ENCODE results near the gene MND1. TPM values are rescaled to one million over a fixed set of nuclear protein-coding genes. Genes with fewer than 3 reads are reported as not detected.

Gene MND1
- total and polyA plus RNA-seq, 11 donors = 0.27 to 1.3 (median 0.40) TPM; not detected in 6

DNA sequence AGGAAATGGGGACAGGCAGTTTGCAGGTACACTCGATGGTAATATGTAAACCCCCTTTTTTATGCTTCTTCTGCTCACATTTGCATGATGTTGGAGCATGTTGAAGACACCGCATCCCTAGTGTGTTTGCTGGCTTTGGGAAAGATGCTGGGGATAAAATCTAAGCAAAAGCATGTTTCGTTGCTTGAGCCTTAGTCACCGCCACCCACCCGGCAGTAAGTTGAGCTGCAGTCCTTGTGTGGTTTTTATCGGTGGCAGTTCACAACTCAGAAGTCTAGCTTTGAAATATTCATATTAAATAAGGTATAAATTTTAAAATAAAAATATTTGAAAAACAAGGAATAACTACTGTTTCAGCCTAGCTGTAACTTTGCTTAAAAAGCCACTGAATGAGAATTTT lies 21.7 kb upstream of the MND1 start:
- 78 to 84% (median 82%) methylated on average over 6 of the region's 6 CpGs for WGBS, 4 donors
- H3K27ac ChIP-seq = no peak overlapping the region
- H3K36me3 ChIP-seq = peaks cover 0 to 81% (median 24%) of the 10 kb centered on the region in 9 donors
- H3K27me3 ChIP-seq = no peaks in the 10 kb centered on the region
- ATAC-seq (no peak), DNase-seq (no peak)
- no peaks in the 10 kb centered on the region for H3K4me1 ChIP-seq
- no peak for TF ChIP-seq CTCF (IDR thresholded peaks at IDR 0.05)
- no peak for TF ChIP-seq POLR2A (IDR thresholded peaks at IDR 0.05)
- no peak overlapping the region for H3K4me3 ChIP-seq
- intact Hi-C loops (cut with DNase I) = no loop called here
- no peaks in the 10 kb centered on the region for H3K9me3 ChIP-seq

DNA sequence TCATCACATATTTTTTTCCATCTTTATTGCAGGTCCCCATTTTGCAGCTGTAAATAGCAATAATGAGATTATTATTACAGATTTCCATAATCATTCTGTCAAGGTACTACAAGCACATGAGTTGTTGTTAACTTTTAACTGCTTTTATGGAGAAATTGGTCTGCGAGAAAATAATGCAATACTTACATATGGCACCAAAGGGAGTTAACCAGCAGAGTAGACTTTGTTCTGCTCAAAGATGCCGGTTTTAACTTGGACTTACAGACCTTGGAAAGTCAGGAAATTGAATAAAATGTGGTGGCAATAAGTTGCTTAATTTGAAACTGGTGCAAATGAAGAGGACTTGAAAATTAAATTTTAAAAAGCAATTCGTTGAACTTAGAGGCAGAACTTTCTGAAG lies 20.4 kb upstream of the MND1 start:
- Histone ChIP-seq H3K4me1 (no peaks in the 10 kb centered on the region), H3K27ac (no peak overlapping the region), H3K27me3 (no peaks in the 10 kb centered on the region), H3K9me3 (no peaks in the 10 kb centered on the region), H3K36me3 (peaks cover 0 to 89% (median 27%) of the 10 kb centered on the region in 9 donors), H3K4me3 (no peak overlapping the region)
- no peak for TF ChIP-seq CTCF (IDR thresholded peaks at IDR 0.05)
- DNase-seq (no peak), ATAC-seq (no peak)
- intact Hi-C loops (cut with DNase I) = no loop called here
- 90 to 93% (median 93%) methylated on average over 3 of the region's 3 CpGs for WGBS, 4 donors

GRCh38 chr4:153325558-153325957 lies 18.9 kb upstream of the MND1 start:
- no peak overlapping the region for H3K27ac ChIP-seq
- H3K36me3 ChIP-seq = peaks cover 0 to 92% (median 28%) of the 10 kb centered on the region in 9 donors
- TF ChIP-seq POLR2A (IDR thresholded peaks at IDR 0.05) (no peak), CTCF (IDR thresholded peaks at IDR 0.05) (no peak)
- intact Hi-C loops (cut with DNase I) = no loop called here
- H3K27me3 ChIP-seq = no peaks in the 10 kb centered on the region
- ATAC-seq (no peak), DNase-seq (no peak)
- H3K9me3 ChIP-seq = no peaks in the 10 kb centered on the region
- no peaks in the 10 kb centered on the region for H3K4me1 ChIP-seq
- H3K4me3 ChIP-seq = no peak overlapping the region
- 94 to 99% (median 97%) methylated on average over 2 of the region's 2 CpGs for WGBS, 4 donors

DNA sequence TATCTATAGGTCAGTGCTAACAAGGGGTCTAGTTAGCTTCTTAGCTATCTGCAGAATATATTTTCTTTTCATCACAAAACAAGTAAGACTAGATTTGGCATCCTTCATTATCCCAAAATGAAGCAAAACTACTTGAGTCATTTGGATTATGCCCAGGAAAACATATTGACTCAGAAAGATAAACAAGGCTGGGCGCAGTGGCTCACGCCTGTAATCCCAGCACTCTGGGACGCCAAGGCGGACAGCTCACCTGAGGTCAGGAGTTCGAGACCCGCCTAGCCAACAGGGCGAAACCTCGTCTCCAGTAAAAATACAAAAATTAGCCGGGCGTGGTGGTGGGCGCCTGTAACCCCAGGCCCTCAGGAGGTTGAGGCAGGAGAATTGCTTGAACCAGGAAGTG lies 18.0 kb upstream of the MND1 start:
- 97 to 98% (median 98%) methylated on average over 11 of the region's 11 CpGs for WGBS, 4 donors

More for the DNA sequence above, 18.0 kb upstream of the MND1 start:
- no peak for TF ChIP-seq POLR2A (IDR thresholded peaks at IDR 0.05)
- no peak for TF ChIP-seq CTCF (IDR thresholded peaks at IDR 0.05)
- Histone ChIP-seq H3K4me1 (no peaks in the 10 kb centered on the region), H3K27ac (no peak overlapping the region), H3K36me3 (peaks cover 0 to 89% (median 24%) of the 10 kb centered on the region in 9 donors), H3K9me3 (no peaks in the 10 kb centered on the region), H3K27me3 (no peaks in the 10 kb centered on the region), H3K4me3 (no peak overlapping the region)
- DNase-seq (no peak), ATAC-seq (no peak)
- intact Hi-C loops (cut with DNase I) = no loop called here

Data from heart left ventricle (tissue), 16 donors.